WTC11 (cell line): ENCODE measurements around the gene CBFA2T3. TPM values are rescaled to one million over a fixed set of nuclear protein-coding genes. Genes with fewer than 3 reads are reported as not detected.

Source experiments
- ATAC-seq: fragments of 200-7000 bp; cut with Tn5 transposase; 2 replicates; pipeline ENCODE4 v1.10.0; 2021; ENCODE audit warnings: mild to moderate bottlenecking, moderate library complexity
- CTCF ChIA-PET: fragments of 300-600 bp; sonication (Branson Sonifier 250); formaldehyde crosslinking; loops from one replicate; lab custom pipeline; 2021; ENCODE audit warnings: antibody characterized with exemption; lab: Charles Lee
- POLR2A ChIA-PET: fragments of 350-600 bp; sonication (Branson Sonifier 250); formaldehyde crosslinking; loops from one replicate; lab custom pipeline; 2021; ENCODE audit warnings: antibody characterized with exemption; lab: Charles Lee
- DNase-seq: peaks from one replicate; pipeline ENCODE4 v3.0.0; 2021; ENCODE audit warnings: low spot score
- H3K27ac Mint-ChIP-seq: 2 replicates; pipeline ENCODE4 v1.8.0; 2021; ENCODE audit warnings: mixed read lengths
- H3K27me3 Mint-ChIP-seq: 2 replicates; pipeline ENCODE4 v1.8.0; 2021; ENCODE audit warnings: low read depth, mild to moderate bottlenecking, moderate library complexity, mixed read lengths
- H3K36me3 Mint-ChIP-seq: 2 replicates; pipeline ENCODE4 v1.8.0; 2021; ENCODE audit warnings: mixed read lengths
- H3K4me1 Mint-ChIP-seq: 2 replicates; pipeline ENCODE4 v1.8.0; 2022; ENCODE audit warnings: mixed read lengths
- H3K4me3 Mint-ChIP-seq: 2 replicates; pipeline ENCODE4 v1.8.0; 2021; ENCODE audit warnings: mild to moderate bottlenecking, moderate library complexity, mixed read lengths
- H3K9me3 Mint-ChIP-seq: 2 replicates; pipeline ENCODE4 v1.8.0; 2021; ENCODE audit warnings: mixed read lengths
- AFF4 ChIP-seq: sonication (generic); formaldehyde crosslinking; IDR thresholded peaks from 2 replicates; pipeline ENCODE4 v1.8.1; 2023; ENCODE audit warnings: mild to moderate bottlenecking, missing genetic modification reagents, borderline replicate concordance
- AR ChIP-seq: fragments of 250-450 bp; sonication (Bioruptor Pico); IDR thresholded peaks from 2 replicates; pipeline ENCODE4 v1.9.0; 2021; ENCODE audit warnings: mild to moderate bottlenecking
- ATF1 ChIP-seq: sonication (generic); formaldehyde crosslinking; IDR thresholded peaks from 2 replicates; pipeline ENCODE4 v1.8.1; 2023; ENCODE audit warnings: mild to moderate bottlenecking, moderate library complexity, missing genetic modification reagents
- CREB1 ChIP-seq: sonication (generic); formaldehyde crosslinking; IDR thresholded peaks from 2 replicates; pipeline ENCODE4 v1.8.0; 2023; ENCODE audit warnings: mild to moderate bottlenecking, missing genetic modification reagents
- E2F5 ChIP-seq: sonication (generic); formaldehyde crosslinking; IDR thresholded peaks from 2 replicates; pipeline ENCODE4 v1.8.1; 2022; ENCODE audit warnings: mild to moderate bottlenecking, moderate library complexity, missing genetic modification reagents
- GRHL2 ChIP-seq: fragments of 250-450 bp; sonication (Bioruptor Pico); IDR thresholded peaks from 2 replicates; pipeline ENCODE4 v1.8.0; 2022; ENCODE audit warnings: mild to moderate bottlenecking, moderate library complexity; ENCODE audit not compliant: insufficient replicate concordance, severe bottlenecking
- GTF2I ChIP-seq: fragments of 250-450 bp; sonication (Bioruptor Pico); conservative IDR thresholded peaks from 2 replicates; pipeline ENCODE4 v1.4.0; 2021; ENCODE audit warnings: mild to moderate bottlenecking
- HMGA2 ChIP-seq: fragments of 250-450 bp; sonication (Bioruptor Pico); IDR thresholded peaks from 2 replicates; pipeline ENCODE4 v1.4.0; 2021; ENCODE audit warnings: mild to moderate bottlenecking, moderate library complexity
- IRF1 ChIP-seq: sonication (generic); formaldehyde crosslinking; IDR thresholded peaks from 2 replicates; pipeline ENCODE4 v1.8.0; 2023; ENCODE audit warnings: missing genetic modification reagents
- MXD4 ChIP-seq: fragments of 250-450 bp; sonication (Bioruptor Pico); IDR thresholded peaks from 2 replicates; pipeline ENCODE4 v1.8.0; 2021; ENCODE audit warnings: mild to moderate bottlenecking, moderate library complexity, borderline replicate concordance
- OVOL2 ChIP-seq: fragments of 250-450 bp; sonication (Bioruptor Pico); IDR thresholded peaks from 2 replicates; pipeline ENCODE4 v1.9.0; 2021; ENCODE audit warnings: mild to moderate bottlenecking, borderline replicate concordance
- RORB ChIP-seq: fragments of 250-450 bp; sonication (Bioruptor Pico); IDR thresholded peaks from 2 replicates; pipeline ENCODE4 v1.9.0; 2021; ENCODE audit warnings: mild to moderate bottlenecking
- SMAD4 ChIP-seq: sonication (generic); formaldehyde crosslinking; IDR thresholded peaks from 2 replicates; pipeline ENCODE4 v1.8.0; 2022; ENCODE audit warnings: mild to moderate bottlenecking, missing genetic modification reagents
- SOX15 ChIP-seq: fragments of 250-450 bp; sonication (Bioruptor Pico); IDR thresholded peaks from 2 replicates; pipeline ENCODE4 v1.9.0; 2021; ENCODE audit warnings: mild to moderate bottlenecking
- STAT6 ChIP-seq: sonication (generic); formaldehyde crosslinking; conservative IDR thresholded peaks from 2 replicates; pipeline ENCODE4 v1.8.1; 2023; ENCODE audit warnings: mild to moderate bottlenecking, low read depth, missing genetic modification reagents, moderate library complexity
- ZMAT4 ChIP-seq: fragments of 250-450 bp; sonication (Bioruptor Pico); IDR thresholded peaks from 2 replicates; pipeline ENCODE4 v1.9.0; 2021; ENCODE audit warnings: mild to moderate bottlenecking
- ZNF121 ChIP-seq: sonication (generic); formaldehyde crosslinking; IDR thresholded peaks from 2 replicates; pipeline ENCODE4 v1.8.0; 2023; ENCODE audit warnings: missing genetic modification reagents
- ZNF416 ChIP-seq: fragments of 250-450 bp; sonication (Bioruptor Pico); IDR thresholded peaks from 2 replicates; pipeline ENCODE4 v1.9.0; 2021; ENCODE audit warnings: mild to moderate bottlenecking, inconsistent platforms
- ZSCAN18 ChIP-seq: fragments of 250-450 bp; sonication (Bioruptor Pico); IDR thresholded peaks from 2 replicates; pipeline ENCODE4 v2.1.2; 2022; ENCODE audit warnings: mild to moderate bottlenecking, moderate library complexity
- total RNA-seq: library from RNA; stranded (reverse); gene quantifications from 3 replicates; pipeline ENCODE4 v1.2.3, GENCODE V29; 2021

The CBFA2T3 gene
- total RNA-seq, 1 experiment from 2014 or later = 2.6 TPM

GRCh38 chr16:88937206-88937621 is 39.8 kb downstream of the CBFA2T3 start:
- ChIA-PET POLR2A (no interaction called here), CTCF (no interaction called here)
- TF ChIP-seq SOX15 (CRISPR knock-in tag) (no peak), RORB (CRISPR knock-in tag) (no peak), STAT6 (CRISPR knock-in tag) (no peak), CREB1 (CRISPR knock-in tag) (no peak), GRHL2 (CRISPR knock-in tag) (no peak), MXD4 (CRISPR knock-in tag) (no peak), ATF1 (CRISPR knock-in tag) (no peak), AFF4 (CRISPR knock-in tag) (no peak), ZSCAN18 (CRISPR knock-in tag) (no peak), IRF1 (no peak), OVOL2 (CRISPR knock-in tag) (no peak), GTF2I (CRISPR knock-in tag) (no peak), HMGA2 (no peak), AR (CRISPR knock-in tag) (no peak), E2F5 (CRISPR knock-in tag) (no peak), ZNF416 (no peak), ZMAT4 (no peak), SMAD4 (no peak), ZNF121 (CRISPR knock-in tag) (no peak)
- H3K4me1 Mint-ChIP-seq = no peaks in the 10 kb centered on the region
- H3K27ac Mint-ChIP-seq = no peak overlapping the region
- ATAC-seq = no peak
- H3K4me3 Mint-ChIP-seq = no peak overlapping the region
- no peak for DNase-seq
- peaks cover 23% of the 10 kb centered on the region for H3K27me3 Mint-ChIP-seq
- no peaks in the 10 kb centered on the region for H3K36me3 Mint-ChIP-seq
- H3K9me3 Mint-ChIP-seq = no peaks in the 10 kb centered on the region
